ENCODE measurements around the gene SYNJ1. TPM values are rescaled to one million over a fixed set of nuclear protein-coding genes. Genes with fewer than 3 reads are reported as not detected.

Gene SYNJ1
- total RNA-seq, 2 donors from 2014 or later, result 6.0 to 12.2 TPM

DNA sequence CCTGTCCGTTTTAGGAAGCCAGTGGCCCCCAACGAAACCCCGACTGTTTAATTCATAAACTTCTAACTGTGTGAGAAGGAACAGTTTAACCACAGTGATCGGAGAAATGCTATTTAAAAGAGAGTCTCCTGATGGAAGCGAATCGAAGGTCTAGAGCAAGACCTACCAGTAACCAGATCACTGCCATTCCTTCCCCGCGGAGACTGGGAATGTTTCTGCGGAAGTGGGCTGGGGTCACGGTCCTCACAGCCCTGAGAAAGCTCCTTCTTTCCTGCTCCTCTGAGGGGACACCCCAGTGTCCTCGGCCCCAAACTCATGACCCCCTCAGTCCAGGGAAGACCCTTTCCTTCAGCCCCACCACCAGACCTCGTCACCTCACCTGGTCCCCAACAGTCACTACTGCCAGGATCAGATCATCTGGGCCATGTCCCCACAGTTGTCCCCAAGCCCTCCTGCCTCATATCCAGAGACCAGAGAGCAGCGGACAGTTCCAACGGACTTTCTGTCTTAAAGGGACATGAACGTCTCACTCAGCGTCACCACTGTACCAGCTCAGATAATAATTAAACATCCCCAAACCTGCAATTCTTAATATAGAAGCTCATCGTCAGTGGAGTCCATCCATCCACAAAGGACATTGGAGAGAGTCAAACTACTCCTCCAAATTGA is 142.6 kb downstream of the SYNJ1 start, which contains the start of gene TCP10L:
Gene TCP10L (minus strand): TSS at position 482 of the 669 bp plus-strand sequence. CDS start 1,219 bp downstream, outside the sequence.
- no peaks in the 10 kb centered on the region for H3K4me1 ChIP-seq (ENCODE audit: control insufficient read depth, insufficient read depth, low read length)
- no peak within 1 kb of the TSS for H3K27ac ChIP-seq (ENCODE audit: low read depth, low read length)
- peak within 1 kb of the TSS; percentile 26 for H3K27ac Mint-ChIP-seq
- H3K27me3 ChIP-seq (ENCODE audit: control insufficient read depth, insufficient read depth, low read length, poor library complexity, severe bottlenecking), result no peaks in the 10 kb centered on the region
- DNase-seq, result no peak
- 92 to 94% methylated on average over 7 to 17 of the region's 17 CpGs for WGBS, 2 experiments (ENCODE audit: insufficient coverage in 1 of 2, insufficient read length in 1 of 2)
- H3K9ac ChIP-seq (ENCODE audit: extremely low read depth, low read length, poor library complexity, severe bottlenecking), result no peak within 1 kb of the TSS
- no peaks in the 10 kb centered on the region for H3K36me3 ChIP-seq (ENCODE audit: control insufficient read depth, insufficient read depth, low read length)
- H3K4me1 Mint-ChIP-seq, result no peaks in the 10 kb centered on the region
- no peaks in the 10 kb centered on the region for H3K27me3 Mint-ChIP-seq (ENCODE audit: insufficient read depth)
- H3K9me3 Mint-ChIP-seq, result no peaks in the 10 kb centered on the region
- TF ChIP-seq, protein P1, sequence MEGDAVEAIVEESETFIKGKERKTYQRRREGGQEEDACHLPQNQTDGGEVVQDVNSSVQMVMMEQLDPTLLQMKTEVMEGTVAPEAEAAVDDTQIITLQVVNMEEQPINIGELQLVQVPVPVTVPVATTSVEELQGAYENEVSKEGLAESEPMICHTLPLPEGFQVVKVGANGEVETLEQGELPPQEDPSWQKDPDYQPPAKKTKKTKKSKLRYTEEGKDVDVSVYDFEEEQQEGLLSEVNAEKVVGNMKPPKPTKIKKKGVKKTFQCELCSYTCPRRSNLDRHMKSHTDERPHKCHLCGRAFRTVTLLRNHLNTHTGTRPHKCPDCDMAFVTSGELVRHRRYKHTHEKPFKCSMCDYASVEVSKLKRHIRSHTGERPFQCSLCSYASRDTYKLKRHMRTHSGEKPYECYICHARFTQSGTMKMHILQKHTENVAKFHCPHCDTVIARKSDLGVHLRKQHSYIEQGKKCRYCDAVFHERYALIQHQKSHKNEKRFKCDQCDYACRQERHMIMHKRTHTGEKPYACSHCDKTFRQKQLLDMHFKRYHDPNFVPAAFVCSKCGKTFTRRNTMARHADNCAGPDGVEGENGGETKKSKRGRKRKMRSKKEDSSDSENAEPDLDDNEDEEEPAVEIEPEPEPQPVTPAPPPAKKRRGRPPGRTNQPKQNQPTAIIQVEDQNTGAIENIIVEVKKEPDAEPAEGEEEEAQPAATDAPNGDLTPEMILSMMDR (conservative IDR thresholded peaks at IDR 0.05), result no peak
- H3K4me3 ChIP-seq (ENCODE audit: low read length), result no peak within 1 kb of the TSS
- H3K36me3 Mint-ChIP-seq (ENCODE audit: low read depth), result no peaks in the 10 kb centered on the region
- H3K9me3 ChIP-seq (ENCODE audit: control insufficient read depth, low read length), result no peaks in the 10 kb centered on the region
- H3K4me3 Mint-ChIP-seq, result no peak within 1 kb of the TSS

DNA sequence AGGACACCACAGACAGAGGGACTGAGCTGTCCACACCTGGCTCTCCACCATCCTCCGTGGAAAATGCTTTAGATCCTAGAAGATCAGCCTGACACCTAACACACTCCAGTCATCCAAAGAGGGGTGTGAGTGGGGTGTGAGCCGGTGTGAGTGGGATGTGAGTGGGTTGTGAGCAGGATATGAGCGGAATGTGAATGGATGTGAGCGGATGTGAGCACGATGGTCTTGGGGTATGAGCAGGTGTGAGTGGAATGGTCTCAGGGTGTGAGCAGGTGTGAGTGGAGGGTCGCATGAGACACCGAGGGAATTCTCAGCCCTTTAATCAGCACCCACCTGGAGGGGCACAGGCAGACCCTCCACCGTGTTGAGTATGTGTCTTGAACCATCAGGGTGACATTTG is 143.3 kb downstream of the SYNJ1 start:
- H3K4me1 Mint-ChIP-seq, result no peaks in the 10 kb centered on the region
- no peak overlapping the region for H3K27ac Mint-ChIP-seq
- Histone ChIP-seq H3K4me3 (ENCODE audit: low read length) (no peak overlapping the region), H3K27ac (ENCODE audit: low read depth, low read length) (no peak overlapping the region), H3K36me3 (ENCODE audit: control insufficient read depth, insufficient read depth, low read length) (no peaks in the 10 kb centered on the region), H3K9ac (ENCODE audit: extremely low read depth, low read length, poor library complexity, severe bottlenecking) (no peak overlapping the region), H3K9me3 (ENCODE audit: control insufficient read depth, low read length) (no peaks in the 10 kb centered on the region), H3K27me3 (ENCODE audit: control insufficient read depth, insufficient read depth, low read length, poor library complexity, severe bottlenecking) (peaks cover 2% of the 10 kb centered on the region), H3K4me1 (ENCODE audit: control insufficient read depth, insufficient read depth, low read length) (no peaks in the 10 kb centered on the region)
- no peaks in the 10 kb centered on the region for H3K36me3 Mint-ChIP-seq (ENCODE audit: low read depth)
- no peaks in the 10 kb centered on the region for H3K27me3 Mint-ChIP-seq (ENCODE audit: insufficient read depth)
- no peak overlapping the region for H3K4me3 Mint-ChIP-seq
- H3K9me3 Mint-ChIP-seq, result no peaks in the 10 kb centered on the region
- TF ChIP-seq, protein P1 (conservative IDR thresholded peaks at IDR 0.05), result no peak
- DNase-seq, result no peak
- 90 to 93% methylated on average over 3 to 8 of the region's 8 CpGs for whole genome bisulfite sequencing, 2 experiments (ENCODE audit: insufficient coverage in 1 of 2, insufficient read length in 1 of 2)

DNA sequence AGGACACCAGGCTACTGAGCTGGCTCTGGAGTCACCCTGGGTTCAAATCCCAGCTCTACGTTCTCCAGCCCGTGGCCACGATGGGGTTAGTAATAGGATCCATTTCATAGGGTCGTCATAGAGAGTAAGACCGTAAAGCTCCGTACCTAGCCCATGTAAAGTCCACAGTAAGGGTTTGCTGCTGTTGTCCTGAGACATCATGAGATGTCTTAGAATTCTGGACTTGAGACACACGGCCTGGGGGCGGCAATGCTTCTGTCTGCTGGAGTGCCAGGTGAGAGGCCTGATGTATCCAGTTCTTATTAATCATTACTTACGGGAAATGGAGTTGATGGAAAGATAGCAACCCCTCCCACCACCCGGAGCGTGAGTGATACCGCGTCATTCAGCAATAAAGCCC is 146.1 kb downstream of the SYNJ1 start:
- peaks cover 5% of the 10 kb centered on the region for H3K27me3 Mint-ChIP-seq (ENCODE audit: insufficient read depth)
- H3K9me3 Mint-ChIP-seq, result no peaks in the 10 kb centered on the region
- H3K36me3 Mint-ChIP-seq (ENCODE audit: low read depth), result no peaks in the 10 kb centered on the region
- Histone ChIP-seq H3K9me3 (ENCODE audit: control insufficient read depth, low read length) (no peaks in the 10 kb centered on the region), H3K4me3 (ENCODE audit: low read length) (no peak overlapping the region), H3K27me3 (ENCODE audit: control insufficient read depth, insufficient read depth, low read length, poor library complexity, severe bottlenecking) (peaks cover 12% of the 10 kb centered on the region), H3K27ac (ENCODE audit: low read depth, low read length) (no peak overlapping the region), H3K4me1 (ENCODE audit: control insufficient read depth, insufficient read depth, low read length) (no peaks in the 10 kb centered on the region), H3K36me3 (ENCODE audit: control insufficient read depth, insufficient read depth, low read length) (no peaks in the 10 kb centered on the region), H3K9ac (ENCODE audit: extremely low read depth, low read length, poor library complexity, severe bottlenecking) (no peak overlapping the region)
- TF ChIP-seq, protein P1 (conservative IDR thresholded peaks at IDR 0.05), result no peak
- DNase-seq, result peak; percentile 29
- no peak overlapping the region for H3K27ac Mint-ChIP-seq
- H3K4me1 Mint-ChIP-seq, result no peaks in the 10 kb centered on the region
- no peak overlapping the region for H3K4me3 Mint-ChIP-seq
- WGBS, 2 experiments (ENCODE audit: insufficient coverage in 1 of 2, insufficient read length in 1 of 2), result 93% methylated on average over 13 of the region's 13 CpGs
